Stimulated activated naive CD4-positive, alpha-beta T cell (primary cell): ENCODE measurements around the gene SPPL3.
"Not testable (repeated sequence)": the region's sequence is repeated elsewhere in the genome, so short reads cannot be mapped to it uniquely, and the experiment has no call there.

Source experiments
- DNase-seq, 6 experiments: peaks; one replicate each; lab custom pipeline; 2025; lab: John Stamatoyannopoulos, UW

Gene SPPL3

DNA sequence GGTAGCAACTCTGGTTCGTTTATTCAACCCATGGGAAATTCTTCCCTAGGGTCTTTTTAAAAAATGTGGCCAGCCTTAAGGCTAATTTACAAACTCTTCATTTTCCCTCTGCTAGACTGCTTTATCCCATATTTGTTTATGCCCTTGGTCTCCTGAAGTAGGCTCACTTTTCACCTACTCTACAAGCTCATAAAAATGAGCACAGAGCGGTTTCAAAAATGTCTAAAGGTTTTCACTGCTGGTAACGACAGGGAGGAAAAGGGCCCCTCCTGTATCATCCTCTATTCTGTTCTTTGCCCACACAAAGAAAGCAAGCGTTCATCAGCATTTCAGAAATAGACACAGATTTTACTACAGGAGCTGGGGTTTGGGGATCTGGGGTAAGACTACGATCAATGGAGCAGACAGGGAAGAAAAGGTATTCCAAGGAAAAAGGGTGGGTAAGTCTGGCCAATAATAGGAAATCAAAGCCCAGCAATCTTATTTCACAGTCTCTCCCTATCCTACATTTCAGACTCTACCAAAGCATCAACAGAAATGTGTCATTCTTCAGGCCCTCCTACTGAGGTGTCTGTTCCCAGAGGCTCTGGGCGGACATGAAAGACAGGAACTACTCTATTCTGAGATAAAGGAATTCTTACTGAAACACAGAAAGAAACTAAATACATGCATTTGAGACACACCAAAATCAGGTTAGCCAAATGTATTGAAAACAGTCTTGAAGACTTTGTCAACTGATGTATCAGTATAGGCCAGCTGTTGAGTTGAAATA is 86.4 kb downstream of the SPPL3 start:
- no peak for DNase-seq

GRCh38 chr12:120816363-120816762 is 87.8 kb downstream of the SPPL3 start:
- DNase-seq = no peak

DNA sequence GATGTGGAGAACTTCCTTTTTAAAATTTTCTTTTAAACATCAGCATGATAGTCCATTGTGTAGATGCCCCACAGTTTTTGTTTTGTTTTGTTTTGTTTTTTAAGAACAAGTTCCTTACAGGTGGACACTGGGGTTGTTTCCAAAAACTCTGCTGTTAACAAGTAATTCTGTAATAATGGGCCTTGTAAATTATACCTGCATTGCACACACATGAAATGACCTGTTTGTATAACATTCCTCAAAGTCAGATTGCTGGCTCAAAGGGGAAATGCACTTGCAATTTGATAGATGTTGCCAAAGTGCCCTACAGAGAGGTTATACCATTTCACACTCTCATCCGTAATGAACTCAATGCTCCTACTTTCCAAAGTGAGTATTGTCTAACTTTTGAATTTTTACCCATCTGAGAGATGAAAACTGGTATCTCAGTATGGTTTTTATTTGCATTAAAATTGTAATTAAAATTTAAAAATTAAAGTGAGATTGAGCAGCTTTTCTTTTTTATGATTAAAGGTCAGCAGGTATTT is 89.2 kb downstream of the SPPL3 start:
- no peak for DNase-seq

DNA sequence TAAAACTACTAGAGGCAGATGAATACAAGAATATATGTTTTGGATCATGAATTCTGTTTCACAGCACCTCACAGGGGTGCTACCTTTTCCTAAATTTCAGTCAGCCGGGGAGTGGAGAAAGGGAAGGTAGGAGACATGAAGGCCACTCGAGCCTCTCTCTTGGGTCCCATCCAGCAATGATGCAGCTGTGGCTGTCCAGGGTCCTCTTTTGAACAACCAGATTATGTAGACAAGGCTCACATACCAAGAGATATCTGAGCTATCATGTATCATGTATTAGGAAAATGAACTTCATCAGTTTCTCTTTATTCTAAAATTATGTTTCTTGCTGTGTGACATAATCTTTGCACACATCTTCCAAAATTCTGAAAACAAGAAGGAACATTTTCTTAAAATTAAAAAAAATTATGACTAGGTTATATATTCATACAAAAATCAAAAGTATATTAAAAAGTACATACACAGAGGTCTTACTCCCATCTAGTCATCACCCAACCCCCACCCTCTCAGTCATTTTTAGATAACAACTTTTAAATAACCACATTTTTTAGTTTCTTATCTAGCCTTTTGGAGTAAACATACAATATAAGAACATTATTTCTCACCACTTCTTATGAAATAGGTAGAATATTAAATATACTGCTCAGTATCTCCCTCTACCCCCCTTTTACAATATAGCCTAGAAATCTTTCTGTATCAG is 89.8 kb downstream of the SPPL3 start:
- DNase-seq = no peak

- DNase-seq = no peak
Observed at GRCh38 chr12:120813588-120814153, 90.5 kb downstream of the SPPL3 start.

GRCh38 chr12:120810021-120810420 is 94.1 kb downstream of the SPPL3 start:
- DNase-seq = no peak

GRCh38 chr12:120804428-120804827 is 99.7 kb downstream of the SPPL3 start:
- no peak for DNase-seq

- DNase-seq = no peak
Observed at GRCh38 chr12:120801146-120801545, 103.0 kb downstream of the SPPL3 start.

- no peak for DNase-seq
Observed at GRCh38 chr12:120800665-120801064, 103.5 kb downstream of the SPPL3 start.

DNA sequence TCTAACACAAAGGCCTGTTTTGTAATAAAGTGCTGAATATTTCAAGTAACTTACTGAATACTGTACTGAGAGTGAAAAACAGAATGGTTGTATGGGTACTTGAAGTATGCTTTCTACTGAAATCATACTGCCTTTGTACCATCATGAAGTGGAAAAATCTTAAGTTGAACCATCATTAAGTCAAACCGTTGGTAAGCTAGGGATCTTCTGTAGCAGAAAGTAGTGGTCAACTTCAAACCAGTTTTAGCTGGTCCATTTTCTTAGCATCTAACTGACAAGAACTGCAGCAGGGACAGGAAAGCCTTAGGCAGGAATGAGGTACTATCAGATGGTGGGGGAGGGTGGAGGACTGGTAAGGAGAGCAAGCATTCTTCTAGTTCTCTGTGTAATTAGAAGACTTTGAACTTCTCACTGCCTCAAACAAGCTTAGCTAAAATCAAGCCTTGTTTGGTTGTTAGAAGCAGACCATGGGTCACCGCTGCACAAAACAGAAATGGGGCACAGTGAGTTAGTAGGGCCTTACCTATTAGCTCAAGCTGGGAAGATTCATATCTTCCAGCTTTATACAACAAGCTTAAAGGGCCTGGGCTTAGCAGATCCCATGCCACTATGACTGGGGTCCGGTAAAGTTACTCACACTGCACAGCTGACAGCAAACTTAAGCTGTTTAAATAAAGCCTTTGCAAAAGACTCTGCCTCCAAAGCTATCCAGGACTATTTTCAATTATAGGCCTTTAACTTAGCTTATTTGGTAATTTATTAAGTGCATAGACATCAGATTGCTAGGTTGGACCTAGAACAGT is 104.7 kb downstream of the SPPL3 start:
- DNase-seq = no peak

DNA sequence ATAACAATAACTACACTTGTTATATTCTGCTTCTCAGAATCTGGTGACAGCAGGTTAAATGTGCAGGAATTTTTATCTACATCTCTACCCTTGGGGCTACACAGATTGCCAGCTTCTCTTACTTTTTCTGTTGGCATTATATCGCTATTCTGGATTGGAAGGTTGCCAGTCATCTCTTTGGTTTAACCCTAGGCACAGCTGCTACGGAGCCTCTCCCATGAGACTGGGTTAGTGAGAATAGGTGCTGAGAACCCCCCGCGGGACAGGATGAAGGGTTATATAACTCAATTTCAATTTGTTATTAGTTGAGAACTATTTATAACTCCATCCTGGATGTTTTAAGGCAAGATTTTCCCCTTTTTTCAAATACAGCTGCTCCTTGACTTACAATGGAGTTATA is 105.5 kb downstream of the SPPL3 start:
- no peak for DNase-seq

- no peak for DNase-seq
Observed at GRCh38 chr12:120797677-120798642, 106.2 kb downstream of the SPPL3 start.

GRCh38 chr12:120795441-120796178 is 108.5 kb downstream of the SPPL3 start:
- no peak for DNase-seq

GRCh38 chr12:120793357-120793756 is 110.8 kb downstream of the SPPL3 start:
- DNase-seq = no peak

DNA sequence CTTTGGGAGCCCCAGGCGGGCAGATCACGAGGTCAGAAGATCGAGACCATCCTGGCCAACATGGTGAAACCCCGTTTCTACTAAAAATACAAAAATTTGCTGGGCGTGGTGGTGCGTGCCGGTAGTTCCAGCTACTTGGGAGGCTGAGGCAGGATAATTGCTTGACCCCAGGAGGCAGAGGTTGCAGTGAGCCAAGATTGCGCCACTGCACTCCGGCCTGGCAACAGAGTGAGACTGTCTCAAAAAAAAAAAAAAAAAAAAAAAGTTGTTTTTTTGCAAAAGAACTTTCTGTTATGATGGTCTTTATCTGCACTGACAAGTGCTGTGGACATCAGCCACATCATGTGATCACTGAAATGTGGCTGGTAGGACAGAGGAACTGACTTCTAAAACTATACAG is 111.7 kb downstream of the SPPL3 start:
- DNase-seq = not testable (repeated sequence)

DNA sequence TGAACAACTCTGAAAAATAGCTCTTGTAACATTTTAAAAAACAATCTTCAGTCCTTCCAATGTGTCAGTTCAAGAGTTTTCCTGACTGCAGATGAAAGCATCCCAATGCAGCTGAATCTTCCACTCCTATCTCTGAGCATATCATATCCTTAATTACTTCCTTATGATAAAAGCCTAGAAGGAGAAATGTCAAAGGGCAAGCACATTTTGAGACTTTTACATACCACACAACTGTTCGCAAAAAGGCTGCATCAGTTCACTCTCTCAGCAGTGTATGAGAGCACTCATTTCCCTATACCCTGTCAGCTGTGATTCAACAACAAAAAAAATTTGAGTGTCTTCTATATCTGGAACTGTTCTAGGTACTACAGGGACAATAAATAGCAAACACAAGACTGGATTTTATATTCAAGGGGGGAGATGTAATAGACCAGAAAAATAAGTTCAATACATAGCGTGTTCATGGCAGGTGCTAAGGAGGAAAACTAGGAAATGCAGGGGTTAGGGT is 112.4 kb downstream of the SPPL3 start:
- DNase-seq = no peak

DNA sequence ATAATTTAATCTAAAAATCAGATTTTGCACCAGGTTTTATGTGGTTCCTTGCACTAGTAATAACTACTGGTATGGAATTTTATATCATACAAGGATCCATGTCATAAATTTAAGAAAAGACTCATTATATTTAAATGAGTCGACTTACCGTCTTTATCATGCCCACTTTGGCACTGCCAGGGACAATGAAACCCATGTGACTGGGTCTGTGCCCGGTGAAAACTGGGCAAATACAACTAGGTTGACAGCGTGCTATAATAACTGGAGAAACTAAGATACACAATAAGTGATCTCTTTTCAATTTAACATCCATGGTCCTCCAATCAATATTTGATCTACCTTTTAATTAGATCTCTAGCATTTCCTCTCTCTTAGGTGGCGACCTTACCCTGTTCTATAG is 114.0 kb downstream of the SPPL3 start:
- no peak for DNase-seq

DNA sequence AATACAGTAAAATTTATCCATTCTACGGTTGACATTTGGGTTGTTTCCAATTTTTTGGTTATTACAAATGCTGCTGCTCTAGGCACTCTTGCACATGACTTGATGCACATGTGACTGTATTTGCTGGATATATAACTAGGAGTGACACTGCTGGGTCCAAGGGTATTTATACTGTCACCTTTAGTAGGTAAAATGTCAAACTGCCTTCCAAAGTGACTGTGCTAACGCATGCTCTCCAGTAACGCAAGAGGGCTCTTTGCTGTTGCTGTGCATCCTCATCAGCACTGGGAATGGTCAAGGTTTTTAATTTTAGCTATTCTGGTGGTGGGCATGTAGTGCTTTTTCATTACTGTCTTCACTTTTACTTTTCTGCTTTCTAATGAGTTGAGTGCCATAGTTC is 116.3 kb downstream of the SPPL3 start:
- DNase-seq = no peak

DNA sequence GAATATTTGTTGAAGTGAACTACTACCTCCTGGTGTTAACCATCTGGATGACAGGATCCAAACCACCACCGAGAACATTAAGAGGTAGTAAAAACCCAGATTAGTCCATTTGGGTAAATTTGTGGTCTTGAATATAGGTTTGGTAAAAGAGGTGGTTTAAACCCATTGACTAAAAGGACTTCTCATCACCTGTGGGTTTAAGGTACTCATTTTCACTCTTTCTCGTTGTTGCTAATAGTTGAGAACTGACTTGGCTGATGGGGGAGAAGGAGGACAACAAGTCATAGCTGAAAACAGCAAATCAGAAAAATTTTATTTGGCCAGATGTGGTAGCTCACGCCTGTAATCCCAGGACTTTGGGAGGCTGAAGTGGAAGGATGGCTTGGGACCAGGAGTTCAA is 119.4 kb downstream of the SPPL3 start:
- no peak for DNase-seq

DNA sequence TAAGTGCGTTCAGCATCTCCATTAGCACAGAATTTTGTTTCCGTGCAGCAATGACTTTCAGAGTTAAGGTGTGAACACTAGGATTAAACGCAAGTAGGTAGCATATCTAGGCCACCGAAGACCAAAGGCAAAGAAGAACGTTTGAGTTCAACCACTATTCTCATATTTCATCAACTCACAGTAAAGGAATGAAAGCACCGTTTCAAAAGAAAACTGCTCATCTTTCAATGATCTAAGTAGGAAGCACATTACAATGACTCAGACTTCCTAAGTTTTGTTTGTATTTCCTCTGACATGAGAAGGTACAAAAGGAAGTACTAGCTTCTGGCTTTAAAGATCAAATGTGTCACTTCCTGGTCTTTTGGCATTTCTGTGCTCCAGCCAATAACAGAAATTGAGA is 121.0 kb downstream of the SPPL3 start:
- DNase-seq = no peak
